C4-2B (cell line): ENCODE measurements around the gene LANCL2.

Experiments used
- H3K27ac ChIP-seq: fragments of 450-650 bp; 2 replicates; pipeline ENCODE4 v1.5.1; 2017
- CTCF ChIP-seq: fragments of 450-650 bp; conservative IDR thresholded peaks from 2 replicates; pipeline ENCODE4 v1.5.1; 2017; ENCODE audit warnings: mild to moderate bottlenecking
- ZFX ChIP-seq: fragments of 450-650 bp; IDR thresholded peaks from 2 replicates; pipeline ENCODE4 v1.6.1; 2017

LANCL2 gene

DNA sequence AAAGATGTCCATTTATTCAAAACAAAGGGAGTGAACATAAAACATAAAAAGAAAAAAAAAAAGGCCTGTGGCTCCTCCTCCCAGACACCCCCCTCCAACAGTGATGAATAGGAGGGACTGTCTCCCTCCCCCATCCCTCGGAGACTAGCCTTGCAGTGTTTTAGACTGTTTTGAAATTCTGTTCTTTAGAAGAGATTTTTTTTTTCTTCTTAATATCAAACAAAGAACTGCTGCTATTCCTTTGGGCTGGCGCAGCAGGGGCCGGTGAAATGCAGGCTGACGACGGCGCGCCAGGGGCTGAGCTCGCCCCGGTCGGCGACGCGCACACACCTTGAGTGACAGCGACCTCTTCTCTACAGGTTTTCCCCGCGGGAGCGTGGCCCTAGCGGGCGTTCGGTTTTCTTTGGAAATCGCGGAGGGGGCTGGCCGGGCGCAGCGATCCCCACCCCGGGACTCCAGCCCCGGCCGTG lies at the start of gene LANCL2:
TSS of gene LANCL2 (plus strand) at position 133 of the 470 bp plus-strand sequence. CDS start 689 bp downstream, outside the sequence.
- peak within 1 kb of the TSS; percentile 95 for H3K27ac ChIP-seq
- TF ChIP-seq ZFX (no peak), CTCF (no peak)

- H3K27ac ChIP-seq, result peak overlapping the region; percentile 50
- TF ChIP-seq CTCF (no peak), ZFX (no peak)
These were observed 39.8 kb upstream of the LANCL2 start for GRCh38 chr7:55325371-55325792.

DNA sequence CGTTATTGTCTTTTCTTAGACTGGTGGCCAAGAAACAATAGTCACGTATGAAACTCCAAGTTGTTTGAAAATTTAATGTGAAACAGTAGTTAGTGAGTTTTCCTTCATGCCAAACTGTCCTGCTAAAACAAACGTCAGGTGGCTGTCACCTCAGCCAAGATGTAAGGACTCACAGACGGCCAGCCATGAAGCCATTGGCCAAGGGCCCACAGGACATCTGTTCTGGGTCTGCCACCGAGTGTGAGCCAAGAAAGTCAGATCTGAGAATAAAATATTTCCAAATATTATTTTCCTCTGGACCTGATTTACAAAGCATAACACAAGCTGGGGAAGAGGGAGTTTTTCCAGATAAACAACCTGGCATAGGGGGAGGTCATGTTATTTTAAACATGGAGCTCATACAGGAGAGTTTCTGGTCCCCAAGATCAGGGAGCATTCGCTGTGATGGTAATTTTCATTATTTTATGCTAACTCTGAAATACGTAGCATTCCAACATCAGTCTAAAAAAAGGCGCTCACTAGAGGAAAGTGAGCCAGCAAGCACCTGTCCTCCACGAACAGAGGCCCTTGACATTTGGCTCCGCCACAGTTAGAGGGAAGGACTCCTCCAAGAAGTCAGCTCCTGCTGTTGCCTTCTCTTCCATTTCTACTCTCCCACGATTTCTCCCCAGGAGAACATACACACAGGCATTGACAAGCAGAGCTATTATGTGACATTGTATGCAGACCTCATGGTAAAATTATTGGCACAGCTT lies 38.9 kb upstream of the LANCL2 start:
- no peak for TF ChIP-seq ZFX
- no peak for TF ChIP-seq CTCF
- peak overlapping the region; percentile 50 for H3K27ac ChIP-seq

GRCh38 chr7:55326945-55327626 lies 38.1 kb upstream of the LANCL2 start:
- peak overlapping the region; percentile 23; the same call in 1 of the 2 replicates for H3K27ac ChIP-seq
- TF ChIP-seq CTCF (no peak), ZFX (no peak)

- H3K27ac ChIP-seq, result no peak overlapping the region
- TF ChIP-seq CTCF (no peak), ZFX (no peak)
These were observed 30.0 kb upstream of the LANCL2 start for GRCh38 chr7:55335151-55335550.

- TF ChIP-seq CTCF (no peak), ZFX (no peak)
- H3K27ac ChIP-seq, result no peak overlapping the region
These were observed 29.4 kb upstream of the LANCL2 start for GRCh38 chr7:55335786-55336185.

- TF ChIP-seq CTCF (no peak), ZFX (no peak)
- no peak overlapping the region for H3K27ac ChIP-seq
These were observed 28.6 kb upstream of the LANCL2 start for GRCh38 chr7:55336540-55336939.
